Mucosa of descending colon (tissue), 3 donors: ENCODE measurements around the gene KLHL25. TPM values are rescaled to one million over a fixed set of nuclear protein-coding genes. Genes with fewer than 3 reads are reported as not detected.
"Not testable (repeated sequence)": the region's sequence is repeated elsewhere in the genome, so short reads cannot be mapped to it uniquely, and the experiment has no call there.

ENCODE experiments used
- ATAC-seq: fragments of 200-7000 bp; cut with Tn5 transposase; one replicate; pipeline ENCODE4 v1.9.1; 2020; ENCODE audit warnings: mild to moderate bottlenecking, moderate library complexity
- DNase-seq, 3 donors: peaks; one replicate each; pipeline ENCODE4 v3.0.0-alpha.2; 2020
- H3K36me3 ChIP-seq: fragments of 200-600 bp; one replicate; pipeline ENCODE4 v1.8.0; 2021; ENCODE audit warnings: low read depth, mild to moderate bottlenecking
- H3K4me1 ChIP-seq: fragments of 200-600 bp; one replicate; pipeline ENCODE4 v1.8.0; 2021; ENCODE audit warnings: low read depth, mild to moderate bottlenecking
- H3K4me3 ChIP-seq: fragments of 200-600 bp; one replicate; pipeline ENCODE4 v1.8.0; 2021; ENCODE audit warnings: mild to moderate bottlenecking
- H3K9me3 ChIP-seq: fragments of 200-600 bp; one replicate; pipeline ENCODE4 v1.8.0; 2021; ENCODE audit warnings: mild to moderate bottlenecking
- intact Hi-C, 2 donors: fragments of 100-400 bp; cut with DNase I in 1 of 2; cut with micrococcal nuclease in 1 of 2; formaldehyde crosslinking; loops; one replicate each; pipeline versions ENCODE4 v1.11.0 to v1.11.1; 2022; cut with DNase I, micrococcal nuclease
- total RNA-seq, 3 donors: library from RNA; stranded (reverse); fragmentation: NEBNext Ultra II Directional in 2 of 3; extraction: Animal tissue kit (Norgen Biotek cat#: 25700) in 2 of 3; gene quantifications; one replicate each; pipeline versions ENCODE4 v1.2.1 to v1.2.4, GENCODE V29; 2021 to 2023
- TF ChIP-seq, protein P1 (sequence below): fragments of 200-600 bp; IDR thresholded peaks from one replicate; pipeline ENCODE4 v1.8.0; 2022; ENCODE audit warnings: antibody characterized with exemption, mild to moderate bottlenecking
- donor health status: DM: no; HTN: no; CAD: no; lungs with moderate emphysema.
- donor health status: DM: no; HTN: no; CAD: no.
- donor health status: DM: no; HTN: yes; CAD: no.

Gene KLHL25
- total RNA-seq, 3 donors from 2014 or later, result 7.4 to 8.8 (median 7.7) TPM

- H3K4me3 ChIP-seq, result no peak overlapping the region
- TF ChIP-seq, protein P1, sequence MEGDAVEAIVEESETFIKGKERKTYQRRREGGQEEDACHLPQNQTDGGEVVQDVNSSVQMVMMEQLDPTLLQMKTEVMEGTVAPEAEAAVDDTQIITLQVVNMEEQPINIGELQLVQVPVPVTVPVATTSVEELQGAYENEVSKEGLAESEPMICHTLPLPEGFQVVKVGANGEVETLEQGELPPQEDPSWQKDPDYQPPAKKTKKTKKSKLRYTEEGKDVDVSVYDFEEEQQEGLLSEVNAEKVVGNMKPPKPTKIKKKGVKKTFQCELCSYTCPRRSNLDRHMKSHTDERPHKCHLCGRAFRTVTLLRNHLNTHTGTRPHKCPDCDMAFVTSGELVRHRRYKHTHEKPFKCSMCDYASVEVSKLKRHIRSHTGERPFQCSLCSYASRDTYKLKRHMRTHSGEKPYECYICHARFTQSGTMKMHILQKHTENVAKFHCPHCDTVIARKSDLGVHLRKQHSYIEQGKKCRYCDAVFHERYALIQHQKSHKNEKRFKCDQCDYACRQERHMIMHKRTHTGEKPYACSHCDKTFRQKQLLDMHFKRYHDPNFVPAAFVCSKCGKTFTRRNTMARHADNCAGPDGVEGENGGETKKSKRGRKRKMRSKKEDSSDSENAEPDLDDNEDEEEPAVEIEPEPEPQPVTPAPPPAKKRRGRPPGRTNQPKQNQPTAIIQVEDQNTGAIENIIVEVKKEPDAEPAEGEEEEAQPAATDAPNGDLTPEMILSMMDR, result no peak
- DNase-seq, result no peak
- intact Hi-C loops, result no loop called here
- no peak for ATAC-seq
- H3K36me3 ChIP-seq, result no peaks in the 10 kb centered on the region
- H3K9me3 ChIP-seq, result no peaks in the 10 kb centered on the region
- H3K4me1 ChIP-seq, result peaks cover 5% of the 10 kb centered on the region
Measured at GRCh38 chr15:85804481-85805170, 9.9 kb upstream of the KLHL25 start.

DNA sequence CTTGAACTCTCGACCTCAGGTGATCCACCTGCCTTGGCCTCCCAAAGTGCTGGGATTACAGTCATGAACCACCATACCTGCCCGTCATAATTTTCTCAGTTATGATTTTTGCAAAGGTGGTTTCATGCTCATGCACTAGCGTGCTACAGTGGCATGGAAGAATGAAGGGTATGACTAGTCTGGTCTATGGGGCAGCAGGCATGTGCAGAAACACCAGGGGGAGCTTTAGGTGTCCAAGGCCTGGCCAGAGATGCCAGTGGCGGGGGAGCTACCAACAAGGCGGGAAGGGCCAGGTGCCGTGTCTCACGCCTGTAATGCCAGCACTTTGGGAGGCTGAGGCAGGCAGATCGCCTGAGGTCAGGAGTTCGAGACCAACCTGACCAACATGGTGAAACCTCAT is 7.9 kb upstream of the KLHL25 start:
- H3K36me3 ChIP-seq, ATAC-seq, DNase-seq, H3K4me3 ChIP-seq, H3K4me1 ChIP-seq, intact Hi-C loops, H3K9me3 ChIP-seq: not testable (repeated sequence)

GRCh38 chr15:85800478-85801123 is 5.9 kb upstream of the KLHL25 start:
- TF ChIP-seq, protein P1, result peak; percentile 58
- no peaks in the 10 kb centered on the region for H3K9me3 ChIP-seq
- peak; percentile 82 to 87 (median 85) for DNase-seq
- peaks cover 7% of the 10 kb centered on the region for H3K4me1 ChIP-seq
- no peak overlapping the region for H3K4me3 ChIP-seq
- ATAC-seq, result peak; percentile 99
- no peaks in the 10 kb centered on the region for H3K36me3 ChIP-seq
- intact Hi-C loops, result no loop called here

- H3K9me3 ChIP-seq, ATAC-seq, H3K36me3 ChIP-seq, DNase-seq, H3K4me3 ChIP-seq, intact Hi-C loops: not testable (repeated sequence)
- peaks cover 18% of the 10 kb centered on the region for H3K4me1 ChIP-seq
Measured at GRCh38 chr15:85796371-85796770, 1.6 kb upstream of the KLHL25 start.

- Histone ChIP-seq H3K36me3 (no peaks in the 10 kb centered on the region), H3K4me1 (peaks cover 14% of the 10 kb centered on the region), H3K4me3 (no peak overlapping the region), H3K9me3 (no peaks in the 10 kb centered on the region)
- ATAC-seq (no peak), DNase-seq (peak in 1 of 3 donors; percentile 59)
- TF ChIP-seq, protein P1, result no peak
- intact Hi-C loops, result no loop called here
Measured at GRCh38 chr15:85795337-85796305, 896 bp upstream of the KLHL25 start.

DNA sequence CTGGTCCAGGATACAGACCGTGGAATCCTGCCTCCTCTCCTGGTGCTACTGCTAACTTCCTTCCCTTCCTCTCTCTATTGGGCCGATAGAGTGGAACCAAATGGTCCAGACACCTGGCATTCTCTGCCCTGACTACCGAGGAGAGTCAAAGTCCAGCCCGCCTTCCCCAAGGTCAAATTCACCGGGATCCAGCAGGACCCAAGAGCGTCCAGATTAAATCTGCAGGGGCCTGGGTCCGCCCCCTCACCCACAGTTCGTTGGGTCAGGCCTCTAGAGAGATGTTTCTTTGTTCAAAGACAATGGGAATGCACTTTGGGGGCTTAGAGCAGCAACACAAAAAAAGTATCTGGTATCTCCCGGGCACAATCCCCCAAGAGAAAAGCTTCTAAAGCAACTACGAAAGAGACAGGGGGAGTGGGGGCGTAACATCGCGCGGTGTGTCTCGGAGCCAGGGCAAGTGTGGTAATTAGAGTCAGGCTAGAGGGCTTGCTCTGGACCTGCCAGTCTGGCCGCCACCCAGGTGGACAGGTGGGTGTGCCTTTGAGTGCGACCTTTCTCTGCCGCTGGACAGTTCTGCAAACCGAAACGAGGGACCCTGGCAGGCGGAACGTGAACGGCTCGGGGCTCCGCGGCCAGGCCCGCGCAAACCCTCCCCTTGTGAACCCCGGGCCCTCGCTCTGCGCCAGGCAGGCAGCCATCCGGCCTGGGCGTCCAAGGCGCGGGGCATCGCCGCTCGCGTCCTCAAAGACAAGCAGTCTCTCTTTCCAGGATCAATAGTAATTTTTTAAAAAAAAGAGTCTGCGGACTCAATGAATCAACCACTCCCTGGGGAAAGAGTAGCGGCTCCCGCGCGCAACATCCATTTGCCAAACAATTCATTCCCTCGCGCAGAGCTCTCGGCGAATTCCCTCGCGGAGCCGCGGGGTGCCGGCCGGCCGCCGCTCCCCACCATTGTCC is 806 bp downstream of the KLHL25 start:
- H3K36me3 ChIP-seq, result no peaks in the 10 kb centered on the region
- ATAC-seq, result peak; percentile 46
- TF ChIP-seq, protein P1, result no peak
- no peaks in the 10 kb centered on the region for H3K9me3 ChIP-seq
- DNase-seq, result peak; percentile 57 to 71 (median 71)
- peaks cover 19% of the 10 kb centered on the region for H3K4me1 ChIP-seq
- H3K4me3 ChIP-seq, result peak overlapping the region; percentile 71
- intact Hi-C loops, result no loop called here
